NB4 (cell line): ENCODE results near the gene OR10A7.
"Not testable (repeated sequence)": the region's sequence is repeated elsewhere in the genome, so short reads cannot be mapped to it uniquely, and the experiment has no call there.

ENCODE experiments used
- DNase-seq: peaks from one replicate; pipeline ENCODE4 v3.0.0; 2010; ENCODE audit warnings: low read depth
- H3K4me3 ChIP-seq: one replicate; pipeline ENCODE4 v1.5.1; 2011; ENCODE audit warnings: mild to moderate bottlenecking, low read depth, low read length, moderate library complexity
- CTCF ChIP-seq: IDR thresholded peaks from one replicate; pipeline ENCODE4 v1.5.1; 2012; ENCODE audit warnings: low read depth, low read length
- MYC ChIP-seq: IDR thresholded peaks from 2 replicates; pipeline ENCODE4 v1.6.1; 2011; ENCODE audit warnings: low read depth, low read length
- POLR2A ChIP-seq: IDR thresholded peaks from 2 replicates; pipeline ENCODE4 v1.6.1; 2011; ENCODE audit warnings: mild to moderate bottlenecking; ENCODE audit not compliant: insufficient read length; ENCODE audit errors: extremely low read depth
- TF ChIP-seq, protein P1 (sequence below): IDR thresholded peaks from 2 replicates; pipeline ENCODE4 v1.6.1; 2011; ENCODE audit warnings: low read depth, low read length

Gene OR10A7

GRCh38 chr12:55220725-55221124 lies at the start of gene OR10A7:
TSS of gene OR10A7 (plus strand) at chr12:55221025. CDS start at chr12:55221025, 0 bp downstream.
- TF ChIP-seq POLR2A, result no peak
- no peak for TF ChIP-seq CTCF
- TF ChIP-seq MYC, result no peak
- TF ChIP-seq, protein P1, sequence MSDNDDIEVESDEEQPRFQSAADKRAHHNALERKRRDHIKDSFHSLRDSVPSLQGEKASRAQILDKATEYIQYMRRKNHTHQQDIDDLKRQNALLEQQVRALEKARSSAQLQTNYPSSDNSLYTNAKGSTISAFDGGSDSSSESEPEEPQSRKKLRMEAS, result no peak
- no peak for DNase-seq
- H3K4me3 ChIP-seq, result no peak within 1 kb of the TSS

GRCh38 chr12:55171445-55171844 lies 49.4 kb upstream of the OR10A7 start:
- DNase-seq, result no peak
- no peak overlapping the region for H3K4me3 ChIP-seq
- TF ChIP-seq MYC (no peak), CTCF (no peak)
- TF ChIP-seq, protein P1, result no peak

DNA sequence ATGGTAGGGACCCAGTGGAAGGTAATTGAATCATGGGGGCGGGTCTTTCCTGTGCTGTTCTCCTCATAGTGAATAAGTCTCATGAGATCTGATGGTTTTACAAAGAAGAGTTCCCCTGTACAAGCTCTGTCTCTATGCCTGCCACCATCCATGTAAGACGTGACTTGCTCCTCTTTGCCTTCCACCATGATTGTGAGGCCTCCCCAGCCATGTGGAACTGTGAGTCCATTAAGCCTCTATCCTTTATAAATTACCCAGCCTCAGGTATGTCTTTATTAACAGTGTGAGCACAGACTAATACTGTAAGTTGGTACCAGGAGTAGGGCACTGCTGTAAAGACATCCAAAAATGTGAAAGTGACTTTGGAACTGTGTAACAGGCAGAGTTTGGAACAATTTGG lies 49.0 kb upstream of the OR10A7 start:
- not testable (repeated sequence) for H3K4me3 ChIP-seq, DNase-seq

DNA sequence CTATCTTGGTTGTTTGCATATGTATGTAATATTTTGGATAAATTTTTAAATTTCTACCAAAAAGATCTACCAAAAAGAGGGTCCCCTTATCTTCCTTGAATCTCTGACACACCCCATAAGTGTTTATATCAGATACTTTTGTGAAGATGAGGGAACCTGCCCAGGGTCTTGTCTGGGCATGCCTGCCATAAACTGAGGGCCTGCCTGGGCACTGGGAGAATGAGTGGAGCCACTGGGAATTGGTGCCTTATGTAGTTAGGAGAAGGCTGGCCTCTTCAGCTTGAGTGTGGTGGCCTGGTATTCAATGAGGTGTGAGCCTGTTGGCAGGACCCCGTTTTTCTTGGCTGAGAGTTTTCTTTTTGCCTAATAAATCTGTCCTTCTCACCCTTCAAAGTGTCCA lies 48.1 kb upstream of the OR10A7 start:
- no peak for DNase-seq
- no peak overlapping the region for H3K4me3 ChIP-seq
- TF ChIP-seq CTCF (no peak), MYC (no peak), POLR2A (no peak)
- TF ChIP-seq, protein P1, result no peak

DNA sequence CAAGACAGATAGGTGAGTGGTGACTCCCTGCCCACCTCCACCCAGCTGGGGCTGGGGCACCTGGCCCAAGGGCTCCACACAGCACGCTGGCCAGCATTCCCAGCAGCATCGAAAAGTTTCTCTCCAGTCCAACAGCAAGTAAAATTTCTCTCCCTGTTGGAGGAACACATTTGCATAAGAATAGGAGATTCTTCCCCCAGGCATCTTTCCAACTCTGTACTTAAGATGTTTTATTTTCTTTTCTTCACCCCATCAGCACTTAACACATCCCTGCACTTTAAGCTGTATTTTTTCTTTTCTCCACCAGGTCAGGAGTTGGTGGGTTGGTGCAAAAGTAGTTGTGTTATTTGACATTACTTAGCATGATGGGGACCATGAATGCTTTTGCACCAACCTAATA lies 47.4 kb upstream of the OR10A7 start:
- DNase-seq, result no peak
- TF ChIP-seq MYC (no peak), CTCF (no peak), POLR2A (no peak)
- TF ChIP-seq, protein P1, result no peak
- no peak overlapping the region for H3K4me3 ChIP-seq

GRCh38 chr12:55188573-55188972 lies 32.3 kb upstream of the OR10A7 start:
- DNase-seq, result no peak
- H3K4me3 ChIP-seq, result no peak overlapping the region
- TF ChIP-seq POLR2A, result no peak
- TF ChIP-seq, protein P1, result no peak
- TF ChIP-seq CTCF, result no peak
- TF ChIP-seq MYC, result no peak
